A549 (cell line): ENCODE results near the gene NAA38. TPM values are rescaled to one million over a fixed set of nuclear protein-coding genes. Genes with fewer than 3 reads are reported as not detected.

Experiments used
- ATAC-seq, 2 experiments: fragments of 200-7000 bp in 1 of 2; fragments of >200 bp in 1 of 2; cut with Nextera tagmentation in 1 of 2; cut with Tn5 transposase in 1 of 2; 3 replicates each; pipeline versions ENCODE4 v1.8.0 to v1.9.1; 2018 to 2020; ENCODE audit warnings: mild to moderate bottlenecking in 1 of 2, moderate library complexity in 1 of 2
- CTCF ChIA-PET: fragments of 300-600 bp; sonication (Branson Sonifier 250); formaldehyde crosslinking; extraction: SDS; loops from one replicate; lab custom pipeline; 2021; ENCODE audit warnings: antibody characterized with exemption, inconsistent platforms; lab: Yijun Ruan, JAX
- POLR2A ChIA-PET: fragments of 350-600 bp; formaldehyde crosslinking; extraction: SDS; loops from one replicate; lab custom pipeline; 2021; ENCODE audit warnings: antibody characterized with exemption, inconsistent platforms; lab: Yijun Ruan, JAX
- DNase-seq, 2 experiments: peaks; one replicate each; pipeline versions ENCODE4 v3.0.0 to v3.0.0-alpha.2; 2011 to 2016; ENCODE audit warnings: low read depth in 1 of 2, low spot score in 1 of 2
- FAIRE-seq: peaks from 2 replicates; lab custom pipeline; 2011; peaks lifted over from hg19 to GRCh38; lab: Jason Lieb, UNC
- H3K27ac ChIP-seq, 2 experiments: fragments of >200 bp; sonication (Bioruptor Twin); formaldehyde crosslinking; 3 replicates each; pipeline ENCODE4 v1.5.1; 2016 to 2017
- H3K4me1 ChIP-seq: fragments of >200 bp; sonication (Bioruptor Twin); formaldehyde crosslinking; 3 replicates; pipeline ENCODE4 v1.6.1; 2016
- H3K4me2 ChIP-seq: fragments of >200 bp; sonication (Bioruptor Twin); formaldehyde crosslinking; 3 replicates; pipeline ENCODE4 v1.6.1; 2016
- H3K4me3 ChIP-seq: fragments of >200 bp; sonication (Bioruptor Twin); formaldehyde crosslinking; 3 replicates; pipeline ENCODE4 v1.5.1; 2016
- H3K9me3 ChIP-seq: fragments of >200 bp; sonication (Bioruptor Twin); formaldehyde crosslinking; 3 replicates; pipeline ENCODE4 v1.6.1; 2016
- CBX2 ChIP-seq: fragments of 200-600 bp; sonication (generic); IDR thresholded peaks from 2 replicates; pipeline ENCODE4 v1.6.1; 2016; ENCODE audit warnings: low read depth, mild to moderate bottlenecking, borderline replicate concordance
- CHD2 ChIP-seq: fragments of 150-350 bp; IDR thresholded peaks from 2 replicates; pipeline ENCODE4 v1.6.1; 2014; ENCODE audit warnings: low read length; ENCODE audit not compliant: partially characterized antibody
- EHF ChIP-seq: fragments of 250-450 bp; sonication (Bioruptor Pico); IDR thresholded peaks from 2 replicates; pipeline ENCODE4 v1.5.0; 2020; ENCODE audit warnings: mild to moderate bottlenecking
- EP300 ChIP-seq, 2 experiments: fragments of >200 bp; sonication (Bioruptor Twin); formaldehyde crosslinking; IDR thresholded peaks; 2 replicates in 1 of 2; 3 replicates in 1 of 2; pipeline ENCODE4 v1.6.1; 2016 to 2017
- GATA3 ChIP-seq: IDR thresholded peaks from 2 replicates; pipeline ENCODE4 v1.6.1; 2012; ENCODE audit warnings: borderline replicate concordance
- JUN ChIP-seq, 2 experiments: fragments of >200 bp; sonication (Bioruptor Twin); formaldehyde crosslinking; IDR thresholded peaks; 2 replicates in 1 of 2; 3 replicates in 1 of 2; pipeline ENCODE4 v1.6.1; 2016 to 2017
- POLR2A ChIP-seq: IDR thresholded peaks from 2 replicates; pipeline ENCODE4 v1.6.1; 2012; ENCODE audit warnings: mild to moderate bottlenecking, low read length
- RAD21 ChIP-seq, 2 experiments: fragments of >200 bp in 1 of 2; sonication (Bioruptor Twin) in 1 of 2; formaldehyde crosslinking in 1 of 2; IDR thresholded peaks in 1 of 2; conservative IDR thresholded peaks in 1 of 2; 2 replicates in 1 of 2; 3 replicates in 1 of 2; pipeline ENCODE4 v1.6.1; 2012 to 2018; ENCODE audit warnings: inconsistent platforms in 1 of 2
- SMC3 ChIP-seq: fragments of >200 bp; sonication (Bioruptor Twin); formaldehyde crosslinking; IDR thresholded peaks from 3 replicates; pipeline ENCODE4 v1.6.1; 2018; ENCODE audit warnings: inconsistent platforms
- ZNF302 ChIP-seq: fragments of 250-450 bp; sonication (Bioruptor Pico); IDR thresholded peaks from 2 replicates; pipeline ENCODE4 v1.9.0; 2021; ENCODE audit warnings: inconsistent platforms, mild to moderate bottlenecking, moderate library complexity
- WGBS: methylation state at CpG from one replicate; pipeline ENCODE4 v1.1.6; 2017; ENCODE audit errors: missing lambda C conversion rate; 5-methylcytosine and 5-hydroxymethylcytosine counted together
- polyA plus RNA-seq, 4 experiments: library from polyadenylated mRNA; depleted of rRNA in 3 of 4; stranded (reverse); fragments of >200 nt; fragmentation: RNase III in 1 of 4; extraction: RNeasy Plus Mini Kit Qiagen cat#74134 plus additional on column Dnase treatment in 1 of 4; gene quantifications; 2 replicates in 3 of 4; 3 replicates in 1 of 4; pipeline ENCODE4 v1.2.3, GENCODE V29; 2011 to 2017
- TF ChIP-seq, protein P1 (sequence below): fragments of >200 bp; sonication (Bioruptor Twin); formaldehyde crosslinking; IDR thresholded peaks from 3 replicates; pipeline ENCODE4 v1.6.1; 2016
- TF ChIP-seq, protein P2 (sequence below): IDR thresholded peaks from 2 replicates; pipeline ENCODE4 v1.6.1; 2012
- TF ChIP-seq, protein P3 (sequence below): fragments of 200-600 bp; sonication (generic); IDR thresholded peaks from 2 replicates; pipeline ENCODE4 v1.6.1; 2016; ENCODE audit warnings: antibody characterized with exemption, mild to moderate bottlenecking, moderate library complexity

Gene NAA38
- polyA plus RNA-seq, 2 of the 4 experiments (the other 2 are of a cell fraction), result 102 to 287 TPM

DNA sequence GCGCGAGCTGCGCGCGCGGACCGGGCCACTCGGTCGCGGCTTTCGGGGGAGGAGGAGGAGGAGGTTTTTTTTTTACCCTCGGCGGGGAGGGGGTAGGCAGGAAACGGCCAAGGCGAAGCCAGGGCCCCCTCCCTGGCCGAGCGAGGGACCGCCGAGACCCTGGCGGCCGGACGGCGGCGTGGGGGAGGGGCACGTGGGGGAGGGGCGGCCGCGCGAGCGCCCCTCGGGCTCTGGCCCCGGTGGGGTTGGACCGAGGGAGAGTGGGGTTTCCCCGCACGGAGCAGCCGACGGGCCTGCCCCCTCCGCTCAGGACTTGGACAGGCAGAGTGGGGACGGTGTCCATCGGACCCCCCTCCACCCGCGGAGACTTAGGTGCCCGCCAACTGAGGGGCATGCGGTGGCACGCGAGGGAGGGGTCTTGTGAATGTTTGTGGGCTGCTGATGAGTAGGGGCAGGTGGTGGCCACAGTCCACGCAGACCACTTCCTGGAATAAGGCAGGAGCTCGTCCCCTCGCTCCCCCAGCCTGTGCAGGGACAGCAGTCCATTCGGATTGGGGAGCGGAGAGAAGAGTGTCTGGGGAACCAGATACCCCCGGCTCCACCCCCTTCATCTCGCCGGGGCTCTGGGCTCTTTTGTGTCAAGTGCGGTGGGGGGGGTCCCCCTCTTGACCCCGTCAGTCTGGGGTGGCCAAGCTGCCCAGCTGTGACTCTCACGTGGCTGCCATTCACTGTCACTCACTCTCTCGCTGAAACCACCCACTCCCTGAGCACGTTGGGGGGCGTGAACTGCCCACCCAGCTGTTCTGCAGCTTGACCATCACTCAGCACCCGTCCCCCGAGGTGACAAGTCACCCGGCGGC is 28.2 kb upstream of the NAA38 start:
- H3K9me3 ChIP-seq, result no peaks in the 10 kb centered on the region
- no peak for FAIRE-seq
- 0 out of 3 replicates have a peak, but pooled peaks have one; percentile 10 for TF ChIP-seq SMC3
- 0 out of 5 replicates have a peak, but pooled peaks of 1 of the 2 experiments have one; percentile 9 for TF ChIP-seq RAD21 (conservative IDR thresholded peaks at IDR 0.05 in 1 of 2, IDR thresholded peaks at IDR 0.05 in 1 of 2)
- peak; percentile 67 to 69 for TF ChIP-seq JUN (IDR thresholded peaks at IDR 0.05)
- TF ChIP-seq CBX2, result no peak
- TF ChIP-seq, protein P1, sequence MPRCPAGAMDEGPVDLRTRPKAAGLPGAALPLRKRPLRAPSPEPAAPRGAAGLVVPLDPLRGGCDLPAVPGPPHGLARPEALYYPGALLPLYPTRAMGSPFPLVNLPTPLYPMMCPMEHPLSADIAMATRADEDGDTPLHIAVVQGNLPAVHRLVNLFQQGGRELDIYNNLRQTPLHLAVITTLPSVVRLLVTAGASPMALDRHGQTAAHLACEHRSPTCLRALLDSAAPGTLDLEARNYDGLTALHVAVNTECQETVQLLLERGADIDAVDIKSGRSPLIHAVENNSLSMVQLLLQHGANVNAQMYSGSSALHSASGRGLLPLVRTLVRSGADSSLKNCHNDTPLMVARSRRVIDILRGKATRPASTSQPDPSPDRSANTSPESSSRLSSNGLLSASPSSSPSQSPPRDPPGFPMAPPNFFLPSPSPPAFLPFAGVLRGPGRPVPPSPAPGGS, result 0 out of 3 replicates have a peak, but pooled peaks have one; percentile 18
- peak in 1 of 2 experiments; percentile 36; a peak in 1 of 5 replicates for TF ChIP-seq EP300 (IDR thresholded peaks at IDR 0.05)
- TF ChIP-seq, protein P2, sequence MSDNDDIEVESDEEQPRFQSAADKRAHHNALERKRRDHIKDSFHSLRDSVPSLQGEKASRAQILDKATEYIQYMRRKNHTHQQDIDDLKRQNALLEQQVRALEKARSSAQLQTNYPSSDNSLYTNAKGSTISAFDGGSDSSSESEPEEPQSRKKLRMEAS, result peak; percentile 88
- 0 out of 2 replicates have a peak, but pooled peaks have one; percentile 15 for TF ChIP-seq EHF (CRISPR knock-in tag)
- peak; percentile 72 for TF ChIP-seq CHD2
- TF ChIP-seq POLR2A, result peak; percentile 51
- 0 out of 2 replicates have a peak, but pooled peaks have one; percentile 11 for TF ChIP-seq GATA3
- TF ChIP-seq ZNF302 (CRISPR knock-in tag), result no peak
- TF ChIP-seq, protein P3, sequence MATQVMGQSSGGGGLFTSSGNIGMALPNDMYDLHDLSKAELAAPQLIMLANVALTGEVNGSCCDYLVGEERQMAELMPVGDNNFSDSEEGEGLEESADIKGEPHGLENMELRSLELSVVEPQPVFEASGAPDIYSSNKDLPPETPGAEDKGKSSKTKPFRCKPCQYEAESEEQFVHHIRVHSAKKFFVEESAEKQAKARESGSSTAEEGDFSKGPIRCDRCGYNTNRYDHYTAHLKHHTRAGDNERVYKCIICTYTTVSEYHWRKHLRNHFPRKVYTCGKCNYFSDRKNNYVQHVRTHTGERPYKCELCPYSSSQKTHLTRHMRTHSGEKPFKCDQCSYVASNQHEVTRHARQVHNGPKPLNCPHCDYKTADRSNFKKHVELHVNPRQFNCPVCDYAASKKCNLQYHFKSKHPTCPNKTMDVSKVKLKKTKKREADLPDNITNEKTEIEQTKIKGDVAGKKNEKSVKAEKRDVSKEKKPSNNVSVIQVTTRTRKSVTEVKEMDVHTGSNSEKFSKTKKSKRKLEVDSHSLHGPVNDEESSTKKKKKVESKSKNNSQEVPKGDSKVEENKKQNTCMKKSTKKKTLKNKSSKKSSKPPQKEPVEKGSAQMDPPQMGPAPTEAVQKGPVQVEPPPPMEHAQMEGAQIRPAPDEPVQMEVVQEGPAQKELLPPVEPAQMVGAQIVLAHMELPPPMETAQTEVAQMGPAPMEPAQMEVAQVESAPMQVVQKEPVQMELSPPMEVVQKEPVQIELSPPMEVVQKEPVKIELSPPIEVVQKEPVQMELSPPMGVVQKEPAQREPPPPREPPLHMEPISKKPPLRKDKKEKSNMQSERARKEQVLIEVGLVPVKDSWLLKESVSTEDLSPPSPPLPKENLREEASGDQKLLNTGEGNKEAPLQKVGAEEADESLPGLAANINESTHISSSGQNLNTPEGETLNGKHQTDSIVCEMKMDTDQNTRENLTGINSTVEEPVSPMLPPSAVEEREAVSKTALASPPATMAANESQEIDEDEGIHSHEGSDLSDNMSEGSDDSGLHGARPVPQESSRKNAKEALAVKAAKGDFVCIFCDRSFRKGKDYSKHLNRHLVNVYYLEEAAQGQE, result no peak
- H3K4me1 ChIP-seq, result peaks cover 38% of the 10 kb centered on the region
- H3K27ac ChIP-seq, result peak overlapping the region; percentile 98
- ChIA-PET CTCF (interaction anchor here (0.6 to 1.4 kb wide), 6 partner anchors 13 to 189 kb away, joined by 3 to 7 read pairs (median 4); no protein-coding TSS in a partner anchor), POLR2A (interaction anchor here (0.5 to 1.8 kb wide), 7 partner anchors 9 to 386 kb away, joined by 3 to 8 read pairs (median 3); partner anchors contain the start of genes NAA38 and RNF227)
- WGBS, result under 1% methylated on average over 27 of the region's 64 CpGs
- peak overlapping the region; percentile 70 for H3K4me3 ChIP-seq
- peak; percentile 4 to 29; a peak in 3 of 6 replicates for ATAC-seq
- peak; percentile 48 to 73 for DNase-seq
- H3K4me2 ChIP-seq, result peak overlapping the region; percentile 92

DNA sequence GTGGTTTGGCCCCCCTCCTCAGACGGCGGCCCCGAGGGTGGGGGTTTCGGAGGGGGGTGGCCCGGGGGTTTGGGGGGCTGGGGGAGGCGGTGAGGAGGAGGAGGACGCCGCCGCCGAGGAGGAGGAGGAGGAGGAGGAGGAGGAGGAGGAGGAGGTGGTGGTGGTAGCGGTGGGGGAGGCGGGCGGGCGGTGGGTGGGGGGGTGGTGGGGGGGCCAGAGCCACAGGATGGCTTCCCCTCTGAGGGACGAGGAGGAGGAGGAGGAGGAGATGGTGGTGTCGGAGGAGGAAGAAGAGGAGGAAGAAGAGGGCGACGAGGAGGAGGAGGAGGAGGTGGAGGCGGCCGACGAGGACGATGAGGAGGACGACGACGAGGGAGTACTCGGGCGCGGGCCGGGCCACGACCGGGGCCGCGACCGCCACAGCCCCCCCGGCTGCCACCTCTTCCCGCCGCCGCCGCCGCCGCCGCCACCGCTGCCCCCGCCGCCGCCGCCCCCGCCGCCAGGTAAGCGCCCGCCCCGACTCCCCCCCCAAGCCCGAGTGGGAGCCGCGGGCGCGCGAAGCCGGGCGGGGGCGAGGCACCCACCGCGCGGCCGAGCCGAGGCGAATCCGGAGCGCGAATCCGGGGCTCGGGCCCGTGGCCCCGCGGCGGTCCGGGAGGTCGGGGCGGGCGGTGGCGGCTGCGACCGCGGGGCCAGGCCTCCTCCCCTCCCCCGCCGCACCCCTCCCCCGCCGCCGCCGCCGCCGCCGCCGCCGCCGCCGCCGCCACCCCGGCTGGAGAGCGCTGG is 27.4 kb upstream of the NAA38 start:
- Histone ChIP-seq H3K4me1 (peaks cover 35% of the 10 kb centered on the region), H3K9me3 (no peaks in the 10 kb centered on the region), H3K4me2 (peak overlapping the region; percentile 92), H3K4me3 (peak overlapping the region; percentile 70), H3K27ac (peak overlapping the region; percentile 98)
- DNase-seq (no peak), ATAC-seq (no peak), FAIRE-seq (no peak)
- CTCF ChIA-PET, result interaction anchor here (0.6 to 2.6 kb wide), 2 partner anchors 23 to 190 kb away, joined by 3 to 15 read pairs; no protein-coding TSS in a partner anchor
- WGBS, result under 1% methylated on average over 32 of the region's 100 CpGs
- POLR2A ChIA-PET, result interaction anchor here (0.6 to 1.8 kb wide), 4 partner anchors 28 to 1954 kb away, joined by 3 to 8 read pairs (median 6); partner anchors contain the start of gene NAA38
- no peak for TF ChIP-seq ZNF302 (CRISPR knock-in tag)
- TF ChIP-seq POLR2A, result peak; percentile 31
- TF ChIP-seq, protein P1, result peak; percentile 24; the same call in 1 of the 3 replicates
